Measurements from ENCODE around the gene KCNJ6. TPM values are rescaled to one million over a fixed set of nuclear protein-coding genes. Genes with fewer than 3 reads are reported as not detected.

The KCNJ6 gene
- total and polyA plus RNA-seq, 10 of the 15 experiments (the other 5 are each of a cell fraction or from before 2014, with no cell fraction given) = 0.03 to 0.07 (median 0.04) TPM; not detected in 7

DNA sequence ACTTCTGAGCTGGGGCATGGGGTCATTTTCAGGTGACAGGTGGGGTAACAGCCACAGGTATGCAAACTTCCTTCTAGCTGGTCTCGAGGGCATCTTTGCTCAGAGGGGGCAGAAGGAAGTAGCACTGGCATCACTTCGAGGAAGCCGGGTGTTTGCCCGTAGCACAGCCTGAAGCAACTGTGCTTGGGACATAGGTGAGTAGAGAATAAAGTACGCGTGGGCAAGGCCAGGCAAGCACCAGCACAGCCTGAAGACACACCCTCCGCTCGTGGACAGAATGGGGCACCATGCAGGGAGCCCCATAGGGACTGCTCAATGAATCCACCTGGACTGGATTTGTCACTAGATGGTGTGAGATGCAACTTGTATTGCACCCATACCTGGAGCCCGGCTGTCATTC, 167.1 kb downstream of the KCNJ6 start:
- H3K27ac ChIP-seq (ENCODE audit: control insufficient read depth, insufficient read depth) = no peak overlapping the region
- BruUV-seq (replicated peaks) = no TSS peak
- ChIA-PET RAD21 (ENCODE audit: unreplicated experiment) (no interaction called here), CTCF (no interaction called here), SMC1A (ENCODE audit: uncharacterized antibody, unreplicated experiment) (no interaction called here), POLR2A (no interaction called here)
- no peaks in the 10 kb centered on the region for H3K9me3 ChIP-seq (replicated peaks; ENCODE audit: control insufficient read depth, insufficient read depth, low read length)
- no peak overlapping the region for H3K9ac ChIP-seq (ENCODE audit: control insufficient read depth, insufficient read depth, low read length)
- no peak overlapping the region for H2AFZ ChIP-seq (ENCODE audit: control insufficient read depth, low read depth, low read length)
- H3K4me3 ChIP-seq = no peak overlapping the region
- FAIRE-seq (no peak), ATAC-seq (no peak), DNase-seq (ENCODE audit: low read depth, low spot score) (no peak)
- H3K4me2 ChIP-seq (ENCODE audit: control insufficient read depth, insufficient read depth) = no peak overlapping the region
- H3K27me3 ChIP-seq (replicated peaks in 1 of 2; ENCODE audit: control insufficient read depth in 2 of 2, insufficient read depth in 2 of 2, low read length in 1 of 2) = no peaks in the 10 kb centered on the region; a peak in 1 of 4 replicates
- 28% methylated on average over 9 of the region's 9 CpGs for WGBS (ENCODE audit: insufficient coverage, insufficient replicate concordance, low lambda C conversion rate, missing lambda C conversion rate)
- H3K4me1 ChIP-seq (ENCODE audit: control insufficient read depth, insufficient read depth, low read length) = no peaks in the 10 kb centered on the region
- H3K79me2 ChIP-seq (ENCODE audit: control insufficient read depth, insufficient read depth, low read length) = no peaks in the 10 kb centered on the region
- TF ChIP-seq NFXL1 (IDR thresholded peaks at IDR 0.05; ENCODE audit: borderline replicate concordance) (no peak), EZH2 (IDR thresholded peaks at IDR 0.05; ENCODE audit: borderline replicate concordance, control insufficient read depth, low read depth, low read length) (no peak), STAT3 (IDR thresholded peaks at IDR 0.05; ENCODE audit: low read depth, low read length) (no peak), PML (IDR thresholded peaks at IDR 0.05; ENCODE audit: low read length) (no peak), DPF2 (IDR thresholded peaks at IDR 0.05) (no peak), CEBPB (IDR thresholded peaks at IDR 0.05; ENCODE audit: borderline replicate concordance in 1 of 2, low read depth in 2 of 2, low read length in 2 of 2) (no peak), NR2F1 (conservative IDR thresholded peaks at IDR 0.05) (no peak), ZBED1 (IDR thresholded peaks at IDR 0.05; ENCODE audit: borderline replicate concordance) (no peak), MEF2B (IDR thresholded peaks at IDR 0.05; ENCODE audit: partially characterized antibody, poor library complexity, severe bottlenecking) (no peak)
- TF ChIP-seq, protein P1, sequence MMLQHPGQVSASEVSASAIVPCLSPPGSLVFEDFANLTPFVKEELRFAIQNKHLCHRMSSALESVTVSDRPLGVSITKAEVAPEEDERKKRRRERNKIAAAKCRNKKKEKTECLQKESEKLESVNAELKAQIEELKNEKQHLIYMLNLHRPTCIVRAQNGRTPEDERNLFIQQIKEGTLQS (IDR thresholded peaks at IDR 0.05; ENCODE audit: borderline replicate concordance, extremely low read depth, low read depth, low read length) = no peak
- TF ChIP-seq, protein P2, sequence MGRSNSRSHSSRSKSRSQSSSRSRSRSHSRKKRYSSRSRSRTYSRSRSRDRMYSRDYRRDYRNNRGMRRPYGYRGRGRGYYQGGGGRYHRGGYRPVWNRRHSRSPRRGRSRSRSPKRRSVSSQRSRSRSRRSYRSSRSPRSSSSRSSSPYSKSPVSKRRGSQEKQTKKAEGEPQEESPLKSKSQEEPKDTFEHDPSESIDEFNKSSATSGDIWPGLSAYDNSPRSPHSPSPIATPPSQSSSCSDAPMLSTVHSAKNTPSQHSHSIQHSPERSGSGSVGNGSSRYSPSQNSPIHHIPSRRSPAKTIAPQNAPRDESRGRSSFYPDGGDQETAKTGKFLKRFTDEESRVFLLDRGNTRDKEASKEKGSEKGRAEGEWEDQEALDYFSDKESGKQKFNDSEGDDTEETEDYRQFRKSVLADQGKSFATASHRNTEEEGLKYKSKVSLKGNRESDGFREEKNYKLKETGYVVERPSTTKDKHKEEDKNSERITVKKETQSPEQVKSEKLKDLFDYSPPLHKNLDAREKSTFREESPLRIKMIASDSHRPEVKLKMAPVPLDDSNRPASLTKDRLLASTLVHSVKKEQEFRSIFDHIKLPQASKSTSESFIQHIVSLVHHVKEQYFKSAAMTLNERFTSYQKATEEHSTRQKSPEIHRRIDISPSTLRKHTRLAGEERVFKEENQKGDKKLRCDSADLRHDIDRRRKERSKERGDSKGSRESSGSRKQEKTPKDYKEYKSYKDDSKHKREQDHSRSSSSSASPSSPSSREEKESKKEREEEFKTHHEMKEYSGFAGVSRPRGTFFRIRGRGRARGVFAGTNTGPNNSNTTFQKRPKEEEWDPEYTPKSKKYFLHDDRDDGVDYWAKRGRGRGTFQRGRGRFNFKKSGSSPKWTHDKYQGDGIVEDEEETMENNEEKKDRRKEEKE (IDR thresholded peaks at IDR 0.05) = no peak
- intact Hi-C loops (cut with micrococcal nuclease; ENCODE audit: unreplicated experiment) = no loop called here
- no peaks in the 10 kb centered on the region for H3K36me3 ChIP-seq (ENCODE audit: control insufficient read depth in 2 of 2, insufficient read depth in 2 of 2, low read length in 1 of 2)
- in situ Hi-C loops (cut with MboI) = loop anchor here (10.0 kb wide), 1 partner anchor 56 kb away; no protein-coding TSS in a partner anchor
- H4K20me1 ChIP-seq (ENCODE audit: control insufficient read depth, insufficient read depth) = no peaks in the 10 kb centered on the region

Measured in GM12878 (cell line).